ENCODE data around the gene DEGS1.

Gene DEGS1

DNA sequence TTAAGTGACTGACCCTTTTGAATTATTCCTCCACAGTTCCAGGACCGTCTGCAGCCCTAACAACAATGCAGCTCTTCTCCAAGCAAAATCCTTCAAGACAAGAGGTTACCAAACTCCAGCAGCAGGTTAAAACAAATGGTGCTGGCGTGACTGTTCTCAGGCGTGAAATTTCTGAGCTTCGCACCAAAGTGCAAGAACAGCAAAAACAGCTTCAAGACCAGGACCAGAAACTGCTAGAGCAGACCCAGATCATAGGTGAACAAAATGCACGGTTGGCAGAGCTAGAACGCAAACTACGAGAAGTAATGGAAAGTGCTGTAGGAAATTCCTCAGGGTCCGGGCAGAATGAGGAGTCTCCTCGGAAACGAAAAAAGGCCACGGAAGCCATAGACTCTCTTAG lies 25.7 kb upstream of the DEGS1 start:
- no peak for DNase-seq (ENCODE audit: low read depth)
- H3K4me3 ChIP-seq (ENCODE audit: low read depth, low read length): no peak overlapping the region
- TF ChIP-seq, protein P1, sequence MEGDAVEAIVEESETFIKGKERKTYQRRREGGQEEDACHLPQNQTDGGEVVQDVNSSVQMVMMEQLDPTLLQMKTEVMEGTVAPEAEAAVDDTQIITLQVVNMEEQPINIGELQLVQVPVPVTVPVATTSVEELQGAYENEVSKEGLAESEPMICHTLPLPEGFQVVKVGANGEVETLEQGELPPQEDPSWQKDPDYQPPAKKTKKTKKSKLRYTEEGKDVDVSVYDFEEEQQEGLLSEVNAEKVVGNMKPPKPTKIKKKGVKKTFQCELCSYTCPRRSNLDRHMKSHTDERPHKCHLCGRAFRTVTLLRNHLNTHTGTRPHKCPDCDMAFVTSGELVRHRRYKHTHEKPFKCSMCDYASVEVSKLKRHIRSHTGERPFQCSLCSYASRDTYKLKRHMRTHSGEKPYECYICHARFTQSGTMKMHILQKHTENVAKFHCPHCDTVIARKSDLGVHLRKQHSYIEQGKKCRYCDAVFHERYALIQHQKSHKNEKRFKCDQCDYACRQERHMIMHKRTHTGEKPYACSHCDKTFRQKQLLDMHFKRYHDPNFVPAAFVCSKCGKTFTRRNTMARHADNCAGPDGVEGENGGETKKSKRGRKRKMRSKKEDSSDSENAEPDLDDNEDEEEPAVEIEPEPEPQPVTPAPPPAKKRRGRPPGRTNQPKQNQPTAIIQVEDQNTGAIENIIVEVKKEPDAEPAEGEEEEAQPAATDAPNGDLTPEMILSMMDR (IDR thresholded peaks at IDR 0.05; ENCODE audit: low read depth, low read length, missing control alignments): no peak

DNA sequence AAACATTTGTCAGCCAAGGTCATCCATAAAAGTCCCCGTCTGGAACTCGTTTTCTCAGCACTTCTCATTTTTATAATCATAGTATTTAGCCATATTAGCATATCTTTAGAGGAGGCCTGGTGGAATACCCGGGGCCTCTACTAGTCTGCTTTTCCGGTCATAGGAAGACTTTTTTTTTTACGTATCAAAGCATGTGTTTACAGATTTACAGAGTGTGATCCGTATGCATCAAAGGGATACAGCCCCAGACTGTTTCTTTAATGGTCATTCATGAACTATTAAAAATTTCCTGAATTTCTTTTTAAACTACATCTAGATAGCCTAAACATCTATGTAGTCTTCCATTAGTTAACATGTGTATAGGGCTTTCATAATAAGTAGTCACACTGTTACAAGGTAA lies 23.5 kb upstream of the DEGS1 start:
- DNase-seq (ENCODE audit: low read depth): no peak
- TF ChIP-seq, protein P1 (IDR thresholded peaks at IDR 0.05; ENCODE audit: low read depth, low read length, missing control alignments): no peak
- H3K4me3 ChIP-seq (ENCODE audit: low read depth, low read length): no peak overlapping the region

DNA sequence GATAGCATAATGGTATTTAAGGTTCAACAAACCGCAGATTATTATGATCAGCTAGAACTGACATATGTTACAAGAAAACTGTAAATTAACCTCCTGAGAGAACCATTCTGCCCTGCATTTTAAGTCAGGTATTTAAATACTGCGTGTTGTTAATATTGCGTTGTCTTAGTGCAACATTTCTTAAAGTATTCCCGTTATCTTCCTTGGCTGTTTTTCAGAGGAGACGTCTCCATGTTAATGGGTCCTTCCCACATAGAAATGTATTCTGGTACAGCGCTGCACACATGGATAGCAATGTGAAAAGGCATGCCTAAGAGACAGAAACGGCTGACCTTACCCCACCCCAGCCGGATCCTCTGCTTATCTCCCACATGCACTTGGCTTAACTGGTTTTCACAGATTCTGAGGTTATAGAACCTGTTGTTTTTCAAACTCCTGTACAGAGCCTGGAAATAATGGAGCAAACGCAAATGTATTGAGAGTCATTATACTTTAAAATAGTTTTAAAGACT lies 22.8 kb upstream of the DEGS1 start:
- no peak for DNase-seq (ENCODE audit: low read depth)
- TF ChIP-seq, protein P1 (IDR thresholded peaks at IDR 0.05; ENCODE audit: low read depth, low read length, missing control alignments): no peak

DNA sequence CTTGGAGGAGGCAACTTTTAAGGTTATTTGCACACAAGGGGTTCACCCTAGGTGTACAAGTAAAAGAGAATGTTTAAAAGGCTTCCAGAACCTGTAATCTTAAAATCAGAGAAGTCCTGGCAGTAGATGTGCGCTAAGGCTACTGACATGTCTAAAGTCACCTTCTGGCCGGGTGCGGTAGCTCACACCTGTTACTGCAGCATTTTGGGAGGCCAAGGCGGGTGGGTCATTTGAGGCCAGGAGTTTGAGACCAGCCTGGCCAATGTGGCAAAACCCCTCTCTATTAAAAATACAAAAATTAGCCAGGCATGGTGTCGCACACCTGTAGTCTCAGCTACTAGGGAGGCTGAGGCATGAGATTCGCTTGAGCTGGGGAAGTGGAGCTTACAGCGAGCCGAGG lies 20.3 kb upstream of the DEGS1 start:
- H3K4me3 ChIP-seq (ENCODE audit: low read depth, low read length): no peak overlapping the region
- TF ChIP-seq, protein P1 (IDR thresholded peaks at IDR 0.05; ENCODE audit: low read depth, low read length, missing control alignments): no peak
- DNase-seq (ENCODE audit: low read depth): no peak

More for the DNA sequence above, 22.8 kb upstream of the DEGS1 start:
- no peak overlapping the region for H3K4me3 ChIP-seq (ENCODE audit: low read depth, low read length)

DNA sequence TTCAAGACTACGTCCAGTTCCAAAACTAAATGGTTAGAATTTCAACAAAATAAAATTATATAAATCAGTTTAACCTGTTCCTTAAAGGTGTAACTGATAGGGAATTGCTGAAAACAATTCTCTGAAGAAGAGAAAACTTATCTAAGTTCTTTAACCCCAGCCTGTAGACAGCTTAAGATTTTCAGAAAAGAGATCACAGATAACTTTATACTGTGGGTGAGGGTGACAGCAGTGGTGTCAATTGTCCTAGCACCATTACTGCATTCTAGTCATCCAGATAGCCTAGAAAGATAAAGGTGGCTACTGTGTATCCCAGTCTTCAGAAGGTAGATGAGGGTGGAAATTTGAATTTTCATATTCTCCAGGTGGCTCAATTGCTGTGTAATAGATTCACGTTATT lies 19.7 kb upstream of the DEGS1 start:
- DNase-seq (ENCODE audit: low read depth): no peak
- TF ChIP-seq, protein P1 (IDR thresholded peaks at IDR 0.05; ENCODE audit: low read depth, low read length, missing control alignments): no peak
- no peak overlapping the region for H3K4me3 ChIP-seq (ENCODE audit: low read depth, low read length)

DNA sequence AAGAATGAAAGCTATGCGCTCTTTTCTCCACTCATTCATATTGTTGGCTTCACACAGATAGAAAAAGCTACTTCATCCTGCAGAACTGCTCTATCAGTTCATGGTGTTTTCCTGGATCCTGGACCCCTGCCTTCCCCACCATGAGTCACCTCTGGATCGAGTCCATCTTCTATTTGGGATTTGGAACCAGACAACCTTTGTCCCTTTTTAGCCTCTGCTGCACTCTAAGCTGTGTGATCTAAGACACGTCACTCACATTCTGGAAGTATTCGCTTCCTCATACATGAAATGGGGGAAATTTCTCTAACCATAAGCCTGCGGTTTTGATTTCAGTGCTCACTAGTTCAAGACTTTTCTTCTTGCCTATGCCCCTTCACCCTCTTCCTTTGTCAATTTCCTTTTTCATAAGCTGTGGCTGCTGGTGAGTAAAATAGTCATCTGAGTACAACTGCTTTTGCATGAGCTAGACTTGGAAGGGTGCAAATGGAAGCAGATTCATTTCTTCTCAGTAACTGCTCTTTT lies 14.1 kb upstream of the DEGS1 start:
- H3K4me3 ChIP-seq (ENCODE audit: low read depth, low read length): peak overlapping the region; percentile 19; the same call in 1 of the 2 replicates
- peak; percentile 68 for DNase-seq (ENCODE audit: low read depth)
- TF ChIP-seq, protein P1 (IDR thresholded peaks at IDR 0.05; ENCODE audit: low read depth, low read length, missing control alignments): no peak

DNA sequence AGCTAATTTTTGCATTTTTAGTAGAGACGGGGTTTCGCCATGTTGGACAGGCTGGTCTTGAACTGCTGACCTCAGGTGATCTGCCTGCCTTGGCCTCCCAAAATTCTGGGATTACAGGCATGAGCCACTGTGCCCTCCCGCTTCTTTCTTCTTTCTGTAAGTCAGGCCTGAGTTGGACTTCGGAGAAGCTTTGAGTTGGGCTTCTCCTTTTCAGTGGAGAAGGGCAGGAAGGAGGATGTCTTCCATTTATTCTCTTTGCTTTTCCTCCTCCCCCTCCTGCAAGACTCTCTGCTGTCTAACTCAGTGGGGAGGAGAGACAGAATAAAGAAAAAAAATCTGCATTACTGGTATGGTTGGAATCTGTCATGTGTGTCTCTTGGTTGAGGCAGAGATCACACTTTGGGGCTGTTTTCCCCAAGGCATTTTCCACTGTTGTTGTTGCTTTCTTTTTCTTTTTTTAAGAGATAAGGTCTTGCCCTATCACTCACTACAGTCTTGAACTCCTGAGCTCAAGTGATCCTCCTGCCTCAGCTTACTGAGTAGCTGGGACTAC lies 13.2 kb upstream of the DEGS1 start:
- DNase-seq (ENCODE audit: low read depth): no peak
- no peak overlapping the region; the same call in 1 of the 2 replicates for H3K4me3 ChIP-seq (ENCODE audit: low read depth, low read length)

More for the DNA sequence above, 13.2 kb upstream of the DEGS1 start:
- TF ChIP-seq, protein P1 (IDR thresholded peaks at IDR 0.05; ENCODE audit: low read depth, low read length, missing control alignments): no peak

All from GM12864 (cell line).